Fibroblast of lung (primary cell): ENCODE data around the gene BMP8A. TPM values are rescaled to one million over a fixed set of nuclear protein-coding genes. Genes with fewer than 3 reads are reported as not detected.
A peak's percentile ranks its signal among the peaks of the same experiment; 100 is the strongest.

Experiments used
- DNase-seq, 2 donors: peaks; one replicate each; pipeline versions ENCODE4 v3.0.0 to v3.0.0-alpha.2; 2010; ENCODE audit warnings: low read depth in 2 of 2
- H2AFZ ChIP-seq: 2 replicates; pipeline ENCODE4 v1.5.1; 2012; ENCODE audit warnings: low read length, control low read depth, inconsistent platforms
- H3K27ac ChIP-seq: 2 replicates; pipeline ENCODE4 v1.5.1; 2011; ENCODE audit warnings: low read length, control low read depth; ENCODE audit not compliant: insufficient read depth
- H3K27me3 ChIP-seq: 2 replicates; pipeline ENCODE4 v1.5.1; 2011; ENCODE audit warnings: mild to moderate bottlenecking, low read length; ENCODE audit not compliant: control insufficient read depth, insufficient read depth
- H3K36me3 ChIP-seq: 2 replicates; pipeline ENCODE4 v1.5.1; 2011; ENCODE audit warnings: low read length; ENCODE audit not compliant: control insufficient read depth, insufficient read depth
- H3K4me1 ChIP-seq: 2 replicates; pipeline ENCODE4 v1.5.1; 2011; ENCODE audit warnings: low read length; ENCODE audit not compliant: control insufficient read depth, insufficient read depth; ENCODE audit errors: extremely low read depth
- H3K4me2 ChIP-seq: 2 replicates; pipeline ENCODE4 v1.5.1; 2011; ENCODE audit warnings: low read length, control low read depth; ENCODE audit not compliant: insufficient read depth; ENCODE audit errors: extremely low read depth
- H3K4me3 ChIP-seq, 4 experiments: fragments of 200-600 bp in 1 of 4; sonication (generic) in 1 of 4; replicated peaks in 1 of 4; 2 replicates each; pipeline ENCODE4 v1.5.1; 2011 to 2016; ENCODE audit warnings: low read length in 4 of 4, low read depth in 3 of 4, mild to moderate bottlenecking in 3 of 4, control low read depth in 2 of 4, inconsistent platforms in 1 of 4, mixed read lengths in 1 of 4; ENCODE audit not compliant: insufficient read depth in 1 of 4; ENCODE audit errors: control extremely low read depth in 1 of 4
- H3K79me2 ChIP-seq: 2 replicates; pipeline ENCODE4 v1.5.1; 2012; ENCODE audit warnings: mild to moderate bottlenecking, low read length, inconsistent platforms; ENCODE audit not compliant: control insufficient read depth, insufficient read depth
- H3K9ac ChIP-seq: 2 replicates; pipeline ENCODE4 v1.5.1; 2011; ENCODE audit warnings: mild to moderate bottlenecking, low read length, control low read depth; ENCODE audit not compliant: insufficient read depth
- H3K9me3 ChIP-seq: 2 replicates; pipeline ENCODE4 v1.5.1; 2012; ENCODE audit warnings: low read depth, low read length; ENCODE audit not compliant: control insufficient read depth, insufficient read depth
- H4K20me1 ChIP-seq: 2 replicates; pipeline ENCODE4 v1.5.1; 2011; ENCODE audit warnings: low read length; ENCODE audit not compliant: control insufficient read depth, insufficient read depth; ENCODE audit errors: extremely low read depth
- CTCF ChIP-seq, 2 donors: IDR thresholded peaks in 1 of 2; conservative IDR thresholded peaks in 1 of 2; 1 replicate in 1 of 2; 2 replicates in 1 of 2; pipeline ENCODE4 v1.5.1; 2011 to 2012; ENCODE audit warnings: low read length in 2 of 2, control low read depth in 1 of 2, inconsistent platforms in 1 of 2, low read depth in 1 of 2, mild to moderate bottlenecking in 1 of 2
- EZH2 ChIP-seq: IDR thresholded peaks from 2 replicates; pipeline ENCODE4 v1.5.1; 2012; ENCODE audit warnings: low read length, control low read depth, mild to moderate bottlenecking; ENCODE audit errors: missing control alignments
- polyA plus RNA-seq, 2 donors: library from polyadenylated mRNA; depleted of rRNA in 1 of 2; stranded (reverse) in 1 of 2; unstranded in 1 of 2; fragments of >200 nt; gene quantifications; 2 replicates each; pipeline ENCODE4 v1.2.1, GENCODE V29; 2011 to 2012; ENCODE audit warnings: missing spikeins in 1 of 2
- total RNA-seq: library from RNA; depleted of rRNA; stranded (reverse); fragments of >200 nt; gene quantifications from 2 replicates; pipeline ENCODE4 v1.2.1, GENCODE V29; 2014

BMP8A gene
- total and polyA plus RNA-seq, 2 donors (not counting 1 experiment from before 2014, with no cell fraction given), result 0.33 to 0.41 TPM

GRCh38 chr1:39573736-39574624, 82.5 kb downstream of the BMP8A start:
- Histone ChIP-seq H3K4me3 (peak overlapping the region; percentile 71 to 95 (median 81)), H3K79me2 (peaks cover 69% of the 10 kb centered on the region), H4K20me1 (peaks cover 11% of the 10 kb centered on the region), H3K36me3 (peaks cover 27% of the 10 kb centered on the region), H3K9ac (no peak overlapping the region), H2AFZ (no peak overlapping the region), H3K4me1 (peaks cover 5% of the 10 kb centered on the region), H3K9me3 (no peaks in the 10 kb centered on the region), H3K4me2 (peak overlapping the region; percentile 92), H3K27ac (peak overlapping the region; percentile 83), H3K27me3 (no peaks in the 10 kb centered on the region)
- TF ChIP-seq EZH2, result no peak
- no peak for TF ChIP-seq CTCF (conservative IDR thresholded peaks at IDR 0.05 in 1 of 2, IDR thresholded peaks at IDR 0.05 in 1 of 2; ENCODE audit: low read depth in 1 of 2, low read length in 2 of 2)
- DNase-seq, result peak; percentile 38 to 74

- H3K27me3 ChIP-seq, result no peaks in the 10 kb centered on the region
- peak overlapping the region; percentile 71 to 95 (median 81) for H3K4me3 ChIP-seq
- TF ChIP-seq CTCF (conservative IDR thresholded peaks at IDR 0.05 in 1 of 2, IDR thresholded peaks at IDR 0.05 in 1 of 2; ENCODE audit: low read depth in 1 of 2, low read length in 2 of 2) (no peak), EZH2 (no peak)
- peak overlapping the region; percentile 92 for H3K4me2 ChIP-seq
- peaks cover 21% of the 10 kb centered on the region for H3K36me3 ChIP-seq
- H3K27ac ChIP-seq, result peak overlapping the region; percentile 83
- no peak overlapping the region for H2AFZ ChIP-seq
- peaks cover 5% of the 10 kb centered on the region for H3K4me1 ChIP-seq
- H3K9ac ChIP-seq, result no peak overlapping the region
- DNase-seq, result peak; percentile 19
- H3K79me2 ChIP-seq, result peaks cover 64% of the 10 kb centered on the region
- H4K20me1 ChIP-seq, result peaks cover 11% of the 10 kb centered on the region
- H3K9me3 ChIP-seq, result no peaks in the 10 kb centered on the region
Observed at GRCh38 chr1:39574646-39575045, 83.2 kb downstream of the BMP8A start.

Other genes with a start within 250 kb of the BMP8A start
- gene PABPC4, start 85.2 kb downstream of the BMP8A start, total RNA-seq, result 229 and 276 TPM in 2 replicates
- 102 and 141 TPM in 2 replicates for gene PABPC4, start 85.2 kb downstream of the BMP8A start, polyA plus RNA-seq
- under 0.01 TPM in 1 of 2 replicates, not detected in the other for gene HEYL, start 148.0 kb downstream of the BMP8A start, total RNA-seq
- 0.02 and 1.3 TPM in 2 replicates for gene HEYL, start 148.0 kb downstream of the BMP8A start, polyA plus RNA-seq
- gene NT5C1A, start 180.5 kb downstream of the BMP8A start, total RNA-seq, result not detected in 2 replicates
- gene NT5C1A, start 180.5 kb downstream of the BMP8A start, polyA plus RNA-seq, result not detected in 2 replicates
- gene HPCAL4, start 199.8 kb downstream of the BMP8A start, total RNA-seq, result not detected in 2 replicates
- gene HPCAL4, start 199.8 kb downstream of the BMP8A start, polyA plus RNA-seq, result not detected in 2 replicates
- 32.9 and 38.8 TPM in 2 replicates for gene PPIE, start 247.2 kb downstream of the BMP8A start, total RNA-seq
- gene PPIE, start 247.2 kb downstream of the BMP8A start, polyA plus RNA-seq, result 58.8 and 59.5 TPM in 2 replicates